Lung (tissue), 12 donors: ENCODE data around the gene AK8. TPM values are rescaled to one million over a fixed set of nuclear protein-coding genes. Genes with fewer than 3 reads are reported as not detected.

Source experiments
- ATAC-seq: fragments of 200-7000 bp; cut with Tn5 transposase; one replicate; pipeline ENCODE4 v1.9.1; 2020; ENCODE audit warnings: moderate number of reproducible peaks; ENCODE audit not compliant: insufficient read depth, low FRiP score
- DNase-seq, 3 donors: peaks; one replicate each; pipeline ENCODE4 v3.0.0-alpha.2; 2013 to 2017
- H3K27ac ChIP-seq, 2 donors: one replicate each; pipeline ENCODE4 v1.5.1; 2013; ENCODE audit warnings: mild to moderate bottlenecking in 2 of 2, moderate library complexity in 2 of 2, control low read depth in 1 of 2, inconsistent platforms in 1 of 2, low read depth in 1 of 2, low read length in 1 of 2
- H3K27me3 ChIP-seq, 3 donors: one replicate each; pipeline ENCODE4 v1.5.1; 2013; ENCODE audit warnings: low read length in 2 of 3; ENCODE audit not compliant: control insufficient read depth in 3 of 3, insufficient read depth in 3 of 3
- H3K36me3 ChIP-seq, 4 donors: one replicate each; pipeline ENCODE4 v1.5.1; 2013; ENCODE audit warnings: low read length in 4 of 4, mild to moderate bottlenecking in 1 of 4, moderate library complexity in 1 of 4; ENCODE audit not compliant: control insufficient read depth in 4 of 4, insufficient read depth in 4 of 4
- H3K4me1 ChIP-seq, 5 donors: one replicate each; pipeline ENCODE4 v1.5.1; 2013; ENCODE audit warnings: low read length in 5 of 5, mild to moderate bottlenecking in 2 of 5, moderate library complexity in 1 of 5; ENCODE audit not compliant: control insufficient read depth in 5 of 5, insufficient read depth in 5 of 5
- H3K4me3 ChIP-seq: one replicate; pipeline ENCODE4 v1.5.1; 2013; ENCODE audit warnings: mild to moderate bottlenecking, control low read depth, moderate library complexity
- H3K9ac ChIP-seq, 2 donors: one replicate each; pipeline ENCODE4 v1.5.1; 2013; ENCODE audit warnings: low read length in 2 of 2, control low read depth in 1 of 2; ENCODE audit not compliant: insufficient read depth in 1 of 2
- H3K9me3 ChIP-seq, 4 donors: one replicate each; pipeline ENCODE4 v1.5.1; 2013; ENCODE audit warnings: low read length in 3 of 4, mild to moderate bottlenecking in 1 of 4, moderate library complexity in 1 of 4; ENCODE audit not compliant: control insufficient read depth in 4 of 4, insufficient read depth in 3 of 4
- WGBS, 2 donors: extraction: QIAGEN DNeasy Blood & Tissue Kit; methylation state at CpG; one replicate each; pipeline ENCODE4 v1.1.7; 2013; 5-methylcytosine and 5-hydroxymethylcytosine counted together
- polyA plus RNA-seq, 2 donors: library from polyadenylated mRNA; stranded (reverse); fragments of 200-250 nt; gene quantifications; one replicate each; pipeline ENCODE4 v1.2.1, GENCODE V29; 2013
- total RNA-seq, 2 donors: library from RNA; depleted of rRNA in 1 of 2; stranded (reverse); fragments of >200 nt in 1 of 2; gene quantifications; one replicate each; pipeline ENCODE4 v1.2.1, GENCODE V29; 2014 to 2021
- TF ChIP-seq, protein P1 (sequence below): IDR thresholded peaks from 2 replicates; pipeline ENCODE4 v1.5.1; 2012; ENCODE audit warnings: mild to moderate bottlenecking; ENCODE audit errors: control extremely low read depth, extremely low read depth
- donor health status: control.
- donor health status: control.
- donor health status: Bipolar disorder and iron deficiency.
- donor health status: healthy.
- donor health status: DM: yes; HTN: yes; CAD: no.

AK8 gene
- total and polyA plus RNA-seq, 4 donors, result 1.9 to 10.6 (median 3.7) TPM

DNA sequence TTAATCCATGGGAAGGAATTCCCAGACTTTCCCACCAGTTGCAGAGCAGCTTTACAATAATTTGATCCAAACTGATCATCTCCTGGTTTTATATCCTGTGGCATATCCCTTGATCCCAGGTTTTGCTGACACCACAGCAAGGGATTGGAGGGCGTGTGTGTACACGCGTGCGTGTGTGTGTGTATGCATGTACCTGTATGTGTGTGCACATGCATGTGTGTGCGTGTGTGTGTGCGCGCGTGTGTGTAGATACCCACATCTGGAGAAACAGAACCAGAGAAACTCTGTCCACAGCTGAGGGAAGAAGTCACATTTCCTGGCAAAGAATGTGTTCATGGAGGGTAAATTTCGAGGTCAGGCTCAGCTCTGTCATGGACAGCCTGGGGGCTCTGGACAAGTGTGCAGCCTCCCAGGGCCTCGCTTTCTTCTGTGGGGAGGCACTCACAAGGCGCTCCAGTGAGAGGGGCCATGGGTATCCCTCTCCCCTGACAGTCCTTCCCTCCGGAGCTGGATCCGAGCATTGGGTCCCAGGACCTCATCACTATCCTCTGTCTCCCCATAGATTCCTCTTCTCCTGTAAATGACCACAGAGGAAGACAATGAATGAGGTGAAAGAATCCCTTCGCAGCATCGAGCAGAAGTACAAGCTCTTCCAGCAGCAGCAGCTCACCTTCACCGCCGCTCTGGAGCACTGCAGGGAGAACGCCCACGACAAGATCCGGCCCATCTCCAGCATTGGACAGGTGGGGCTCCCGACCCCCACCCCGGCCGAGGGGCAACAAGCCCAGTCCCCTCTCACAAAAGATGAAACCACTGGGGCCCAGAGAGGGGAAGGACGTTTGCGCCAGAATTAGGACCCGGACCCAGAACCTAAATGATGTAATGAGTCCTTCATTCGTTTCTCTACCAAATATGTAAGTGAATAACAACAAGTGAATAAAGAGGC lies 5.5 kb upstream of the AK8 start:
- H3K9ac ChIP-seq, result no peak overlapping the region
- no peaks in the 10 kb centered on the region for H3K9me3 ChIP-seq
- 92 to 93% methylated on average over 27 of the region's 27 CpGs for WGBS, 2 donors
- H3K4me1 ChIP-seq, result peaks cover 0 to 3% (median 0%) of the 10 kb centered on the region in 5 donors
- no peaks in the 10 kb centered on the region for H3K27me3 ChIP-seq
- no peak overlapping the region for H3K27ac ChIP-seq
- TF ChIP-seq, protein P1, sequence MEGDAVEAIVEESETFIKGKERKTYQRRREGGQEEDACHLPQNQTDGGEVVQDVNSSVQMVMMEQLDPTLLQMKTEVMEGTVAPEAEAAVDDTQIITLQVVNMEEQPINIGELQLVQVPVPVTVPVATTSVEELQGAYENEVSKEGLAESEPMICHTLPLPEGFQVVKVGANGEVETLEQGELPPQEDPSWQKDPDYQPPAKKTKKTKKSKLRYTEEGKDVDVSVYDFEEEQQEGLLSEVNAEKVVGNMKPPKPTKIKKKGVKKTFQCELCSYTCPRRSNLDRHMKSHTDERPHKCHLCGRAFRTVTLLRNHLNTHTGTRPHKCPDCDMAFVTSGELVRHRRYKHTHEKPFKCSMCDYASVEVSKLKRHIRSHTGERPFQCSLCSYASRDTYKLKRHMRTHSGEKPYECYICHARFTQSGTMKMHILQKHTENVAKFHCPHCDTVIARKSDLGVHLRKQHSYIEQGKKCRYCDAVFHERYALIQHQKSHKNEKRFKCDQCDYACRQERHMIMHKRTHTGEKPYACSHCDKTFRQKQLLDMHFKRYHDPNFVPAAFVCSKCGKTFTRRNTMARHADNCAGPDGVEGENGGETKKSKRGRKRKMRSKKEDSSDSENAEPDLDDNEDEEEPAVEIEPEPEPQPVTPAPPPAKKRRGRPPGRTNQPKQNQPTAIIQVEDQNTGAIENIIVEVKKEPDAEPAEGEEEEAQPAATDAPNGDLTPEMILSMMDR, result no peak
- ATAC-seq (no peak), DNase-seq (no peak)
- peaks cover 0 to 4% (median 4%) of the 10 kb centered on the region in 4 donors for H3K36me3 ChIP-seq
- H3K4me3 ChIP-seq, result no peak overlapping the region

DNA sequence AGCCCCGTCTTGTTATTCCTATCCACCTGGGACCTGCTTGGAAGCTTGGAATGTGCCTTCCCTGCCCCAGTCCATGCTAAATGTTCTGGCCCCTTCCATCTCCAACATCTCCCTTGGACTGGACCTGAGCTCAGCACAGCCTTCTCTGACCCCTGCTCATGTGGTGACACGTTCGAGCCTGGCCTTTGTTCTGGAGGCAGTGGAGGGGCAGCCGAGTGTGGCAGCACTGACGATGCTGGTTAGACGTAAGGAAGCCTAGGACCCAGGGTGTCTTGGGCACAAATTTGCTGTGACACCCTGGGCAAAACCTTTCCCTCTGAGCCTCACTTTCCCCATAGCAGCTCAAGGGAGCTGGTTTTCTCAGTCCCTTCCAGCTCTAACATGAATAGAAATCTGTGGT lies 4.5 kb upstream of the AK8 start:
- no peak overlapping the region for H3K27ac ChIP-seq
- DNase-seq (no peak), ATAC-seq (no peak)
- no peak overlapping the region for H3K9ac ChIP-seq
- peaks cover 0 to 7% (median 0%) of the 10 kb centered on the region in 5 donors for H3K4me1 ChIP-seq
- WGBS, 2 donors, result 80 to 88% methylated on average over 6 of the region's 6 CpGs
- peaks cover 0 to 4% (median 4%) of the 10 kb centered on the region in 4 donors for H3K36me3 ChIP-seq
- TF ChIP-seq, protein P1, result no peak
- H3K4me3 ChIP-seq, result no peak overlapping the region
- no peaks in the 10 kb centered on the region for H3K27me3 ChIP-seq
- no peaks in the 10 kb centered on the region for H3K9me3 ChIP-seq

DNA sequence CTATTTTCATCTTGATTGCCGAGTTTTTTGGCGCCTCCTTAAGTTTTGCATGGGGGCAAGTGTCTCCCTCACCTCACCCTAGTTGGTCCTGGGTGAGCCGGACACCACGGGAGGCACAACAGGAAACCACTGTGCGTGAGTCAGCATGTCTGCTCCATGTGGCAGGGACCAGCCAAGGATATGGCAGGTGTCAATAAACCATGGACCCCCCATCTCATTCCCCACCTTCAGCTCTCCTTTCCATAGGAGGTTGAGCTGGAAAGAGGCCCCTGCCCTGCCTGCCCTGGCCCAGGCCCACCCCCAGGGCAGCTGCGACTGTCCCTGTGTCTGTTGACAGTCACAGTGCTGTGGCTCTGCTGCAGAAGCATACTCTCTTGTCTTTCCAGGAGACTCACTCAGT lies 3.7 kb upstream of the AK8 start:
- Histone ChIP-seq H3K4me1 (peaks cover 0 to 9% (median 0%) of the 10 kb centered on the region in 5 donors), H3K27me3 (no peaks in the 10 kb centered on the region), H3K36me3 (peaks cover 0 to 4% (median 4%) of the 10 kb centered on the region in 4 donors), H3K9ac (no peak overlapping the region), H3K4me3 (no peak overlapping the region), H3K27ac (no peak overlapping the region), H3K9me3 (no peaks in the 10 kb centered on the region)
- 28 to 61% methylated on average over 6 of the region's 6 CpGs for WGBS, 2 donors
- DNase-seq (no peak), ATAC-seq (no peak)
- TF ChIP-seq, protein P1, result no peak
